NCI-H524 (cell line): ENCODE data around the gene GAL3ST1.
"Not testable (repeated sequence)": the region's sequence is repeated elsewhere in the genome, so short reads cannot be mapped to it uniquely, and the experiment has no call there.

Experiments used
- DNase-seq, 2 experiments: peaks; one replicate each; lab custom pipeline; 2025; lab: John Stamatoyannopoulos, UW

The GAL3ST1 gene

GRCh38 chr22:30574095-30574981, at the start of gene GAL3ST1:
TSS of gene GAL3ST1 (minus strand) at chr22:30574665. CDS start at chr22:30557392, 17,273 bp downstream.
- no peak for DNase-seq

- DNase-seq = not testable (repeated sequence)
Observed at GRCh38 chr22:30619909-30620308, 45.4 kb upstream of the GAL3ST1 start.

GRCh38 chr22:30617819-30618218, 43.4 kb upstream of the GAL3ST1 start:
- DNase-seq = no peak

GRCh38 chr22:30615543-30615954, 41.1 kb upstream of the GAL3ST1 start:
- no peak for DNase-seq

- DNase-seq = no peak
Observed at GRCh38 chr22:30614879-30615278, 40.4 kb upstream of the GAL3ST1 start.

GRCh38 chr22:30614268-30614667, 39.8 kb upstream of the GAL3ST1 start:
- no peak for DNase-seq

- DNase-seq = no peak
Observed at GRCh38 chr22:30612789-30613188, 38.3 kb upstream of the GAL3ST1 start.

- DNase-seq = no peak
Observed at GRCh38 chr22:30611197-30611596, 36.7 kb upstream of the GAL3ST1 start.

- no peak for DNase-seq
Observed at GRCh38 chr22:30610299-30610698, 35.8 kb upstream of the GAL3ST1 start.

- no peak for DNase-seq
Observed at GRCh38 chr22:30609260-30610185, 35.1 kb upstream of the GAL3ST1 start.

- DNase-seq = no peak
Observed at GRCh38 chr22:30607939-30608338, 33.5 kb upstream of the GAL3ST1 start.

GRCh38 chr22:30607300-30607930, 33.0 kb upstream of the GAL3ST1 start:
- no peak for DNase-seq

GRCh38 chr22:30606455-30607299, 32.2 kb upstream of the GAL3ST1 start, which contains the start of gene TCN2:
TSS of gene TCN2 (plus strand) at chr22:30607174. CDS start at chr22:30607332, 158 bp downstream.
- peak; percentile 68 to 80 for DNase-seq

GRCh38 chr22:30605449-30606110, 31.1 kb upstream of the GAL3ST1 start:
- peak in 1 of 2 experiments; percentile 32 for DNase-seq

- no peak for DNase-seq
Observed at GRCh38 chr22:30604723-30605122, 30.3 kb upstream of the GAL3ST1 start.

GRCh38 chr22:30603801-30604200, 29.3 kb upstream of the GAL3ST1 start:
- DNase-seq = no peak

GRCh38 chr22:30602049-30602448, 27.6 kb upstream of the GAL3ST1 start:
- DNase-seq = peak in 1 of 2 experiments; percentile 52

- DNase-seq = no peak
Observed at GRCh38 chr22:30601464-30601863, 27.0 kb upstream of the GAL3ST1 start.

GRCh38 chr22:30600921-30601320, 26.5 kb upstream of the GAL3ST1 start:
- DNase-seq = no peak

- no peak for DNase-seq
Observed at GRCh38 chr22:30598986-30599385, 24.5 kb upstream of the GAL3ST1 start.
